AG09319 (cell line): ENCODE data around the gene TTLL11.
A peak's percentile ranks its signal among the peaks of the same experiment; 100 is the strongest.

Source experiments
- DNase-seq: peaks from one replicate; pipeline ENCODE4 v3.0.0-alpha.2; 2010; ENCODE audit warnings: low read depth; ENCODE audit errors: extremely low read depth
- CTCF ChIP-seq: IDR thresholded peaks from 2 replicates; pipeline ENCODE4 v1.5.1; 2011; ENCODE audit warnings: low read depth, mild to moderate bottlenecking, inconsistent platforms, low read length, moderate library complexity

The TTLL11 gene

GRCh38 chr9:122124048-122124447, 30.9 kb upstream of the TTLL11 start:
- no peak for DNase-seq
- TF ChIP-seq CTCF, result no peak

- peak; percentile 34 for DNase-seq
- no peak; the same call in none of the 2 replicates for TF ChIP-seq CTCF
Measured at GRCh38 chr9:122122903-122123632, 30.0 kb upstream of the TTLL11 start.

- DNase-seq, result no peak
Measured at GRCh38 chr9:122122468-122122867, 29.4 kb upstream of the TTLL11 start.

GRCh38 chr9:122121931-122122330, 28.8 kb upstream of the TTLL11 start:
- DNase-seq, result no peak
- TF ChIP-seq CTCF, result no peak

More at GRCh38 chr9:122122468-122122867, 29.4 kb upstream of the TTLL11 start:
- no peak for TF ChIP-seq CTCF

- no peak for TF ChIP-seq CTCF
- DNase-seq, result no peak
Measured at GRCh38 chr9:122121391-122121790, 28.3 kb upstream of the TTLL11 start.

- no peak for TF ChIP-seq CTCF
- DNase-seq, result no peak
Measured at GRCh38 chr9:122120316-122121071, 27.4 kb upstream of the TTLL11 start.

- DNase-seq, result no peak
- TF ChIP-seq CTCF, result no peak
Measured at GRCh38 chr9:122119721-122120120, 26.6 kb upstream of the TTLL11 start.
